ENCODE results near the gene INHBB.

DNA sequence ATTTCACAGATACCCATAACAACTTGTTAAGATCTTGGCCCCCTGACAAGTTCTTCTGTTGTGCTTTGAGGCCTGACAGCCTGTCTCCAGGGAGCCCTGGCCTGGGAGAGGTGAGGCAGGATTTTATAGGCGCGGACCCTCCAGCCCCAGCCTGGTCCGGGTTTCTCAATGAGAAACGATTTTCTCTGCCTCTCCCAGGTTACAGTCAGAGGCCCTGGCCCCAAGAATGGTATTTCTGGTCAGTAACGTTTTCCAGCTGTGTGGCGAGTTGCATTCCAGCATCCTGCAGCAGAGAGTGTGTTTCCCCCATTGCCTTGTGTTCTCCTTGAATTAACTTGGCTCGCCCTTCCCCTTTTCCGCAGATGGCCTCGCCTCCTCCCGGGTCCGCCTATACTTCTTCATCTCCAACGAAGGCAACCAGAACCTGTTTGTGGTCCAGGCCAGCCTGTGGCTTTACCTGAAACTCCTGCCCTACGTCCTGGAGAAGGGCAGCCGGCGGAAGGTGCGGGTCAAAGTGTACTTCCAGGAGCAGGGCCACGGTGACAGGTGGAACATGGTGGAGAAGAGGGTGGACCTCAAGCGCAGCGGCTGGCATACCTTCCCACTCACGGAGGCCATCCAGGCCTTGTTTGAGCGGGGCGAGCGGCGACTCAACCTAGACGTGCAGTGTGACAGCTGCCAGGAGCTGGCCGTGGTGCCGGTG is 3.0 kb downstream of the INHBB start:
- TF ChIP-seq, protein P1, sequence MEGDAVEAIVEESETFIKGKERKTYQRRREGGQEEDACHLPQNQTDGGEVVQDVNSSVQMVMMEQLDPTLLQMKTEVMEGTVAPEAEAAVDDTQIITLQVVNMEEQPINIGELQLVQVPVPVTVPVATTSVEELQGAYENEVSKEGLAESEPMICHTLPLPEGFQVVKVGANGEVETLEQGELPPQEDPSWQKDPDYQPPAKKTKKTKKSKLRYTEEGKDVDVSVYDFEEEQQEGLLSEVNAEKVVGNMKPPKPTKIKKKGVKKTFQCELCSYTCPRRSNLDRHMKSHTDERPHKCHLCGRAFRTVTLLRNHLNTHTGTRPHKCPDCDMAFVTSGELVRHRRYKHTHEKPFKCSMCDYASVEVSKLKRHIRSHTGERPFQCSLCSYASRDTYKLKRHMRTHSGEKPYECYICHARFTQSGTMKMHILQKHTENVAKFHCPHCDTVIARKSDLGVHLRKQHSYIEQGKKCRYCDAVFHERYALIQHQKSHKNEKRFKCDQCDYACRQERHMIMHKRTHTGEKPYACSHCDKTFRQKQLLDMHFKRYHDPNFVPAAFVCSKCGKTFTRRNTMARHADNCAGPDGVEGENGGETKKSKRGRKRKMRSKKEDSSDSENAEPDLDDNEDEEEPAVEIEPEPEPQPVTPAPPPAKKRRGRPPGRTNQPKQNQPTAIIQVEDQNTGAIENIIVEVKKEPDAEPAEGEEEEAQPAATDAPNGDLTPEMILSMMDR (conservative IDR thresholded peaks at IDR 0.05; ENCODE audit: low read depth, low read length), result no peak
- no peak for TF ChIP-seq NFE2L2 (IDR thresholded peaks at IDR 0.05; ENCODE audit: low read depth, low read length)
- no peak for TF ChIP-seq RAD21 (IDR thresholded peaks at IDR 0.05; ENCODE audit: low read length)
- TF ChIP-seq FOS (IDR thresholded peaks at IDR 0.05; ENCODE audit: low read depth, low read length), result no peak
- no peak for TF ChIP-seq BHLHE40 (IDR thresholded peaks at IDR 0.05; ENCODE audit: low read depth, low read length)
- no peak for TF ChIP-seq RFX5 (IDR thresholded peaks at IDR 0.05; ENCODE audit: low read depth, low read length)
- TF ChIP-seq MAZ (IDR thresholded peaks at IDR 0.05; ENCODE audit: borderline replicate concordance, low read depth, low read length), result no peak
- no peak for TF ChIP-seq MAFK (IDR thresholded peaks at IDR 0.05; ENCODE audit: low read depth, low read length)

All from IMR-90 (cell line).